ENCODE results near the gene SPTBN1.
"Not testable (repeated sequence)": the region's sequence is repeated elsewhere in the genome, so short reads cannot be mapped to it uniquely, and the experiment has no call there.

The SPTBN1 gene

DNA sequence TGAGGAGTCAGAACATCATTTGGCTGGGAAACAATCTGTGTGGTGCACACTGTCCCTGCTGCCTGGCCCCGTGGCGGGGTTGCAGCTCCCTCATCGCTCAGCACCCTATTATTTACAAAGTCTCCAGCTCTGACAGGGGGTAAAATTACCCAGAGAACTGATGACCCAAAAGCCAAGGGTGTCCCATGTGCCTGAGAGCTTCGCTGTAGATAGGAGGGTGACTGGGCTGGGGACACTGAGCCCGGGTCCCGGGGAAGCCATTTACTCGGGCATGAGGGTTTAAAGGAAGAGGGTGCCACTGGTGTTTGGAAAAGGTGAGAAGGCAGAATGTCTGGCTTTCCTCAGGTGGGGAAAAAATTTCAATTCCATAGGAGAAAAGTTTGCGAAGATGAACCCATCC lies 219.2 kb downstream of the SPTBN1 start:
- intact Hi-C loops (cut with DNase I), result no loop called here
- DNase-seq, result no peak

- intact Hi-C loops (cut with DNase I), result no loop called here
- no peak for DNase-seq
Measured at GRCh38 chr2:54675738-54676137, 219.6 kb downstream of the SPTBN1 start.

GRCh38 chr2:54676656-54677055 lies 220.5 kb downstream of the SPTBN1 start:
- no peak for DNase-seq
- intact Hi-C loops (cut with DNase I), result no loop called here

DNA sequence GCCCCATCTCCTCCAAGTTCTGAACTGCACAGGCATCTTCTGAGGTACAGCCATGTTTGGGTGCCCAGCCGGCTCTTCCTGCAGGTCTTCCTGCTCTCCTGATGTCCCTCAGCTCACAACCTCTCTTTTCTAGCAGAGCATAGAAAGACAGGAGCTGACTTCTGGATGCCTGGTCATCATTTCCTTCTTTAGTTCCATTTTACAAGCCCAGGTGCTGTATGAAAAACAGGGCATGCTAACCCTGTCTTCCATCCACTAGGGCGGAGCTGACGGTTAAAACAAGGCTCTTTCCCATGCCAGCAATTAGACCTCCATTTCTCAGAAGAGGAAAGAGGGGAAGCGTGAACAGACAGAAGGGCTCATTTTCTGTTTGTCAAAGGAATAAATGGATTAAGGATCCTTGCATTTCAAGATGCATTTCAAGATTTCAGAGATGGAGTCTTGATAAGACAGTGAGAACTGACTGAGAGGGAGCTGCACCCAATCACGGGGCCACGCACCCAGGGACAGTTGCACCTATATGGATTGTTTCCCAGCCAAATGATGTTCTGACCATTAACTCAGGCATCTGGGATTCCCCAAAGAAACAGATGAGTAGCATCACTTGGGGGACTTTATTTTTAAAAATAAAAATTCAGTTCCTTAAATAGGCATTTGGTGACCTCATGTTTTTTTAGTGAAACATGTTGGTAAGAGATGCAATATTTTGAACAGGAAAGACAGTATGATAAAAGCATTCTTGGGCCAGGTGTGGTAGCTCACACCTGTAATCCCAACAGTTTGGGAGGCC lies 221.5 kb downstream of the SPTBN1 start:
- DNase-seq, result no peak
- intact Hi-C loops (cut with DNase I), result no loop called here

DNA sequence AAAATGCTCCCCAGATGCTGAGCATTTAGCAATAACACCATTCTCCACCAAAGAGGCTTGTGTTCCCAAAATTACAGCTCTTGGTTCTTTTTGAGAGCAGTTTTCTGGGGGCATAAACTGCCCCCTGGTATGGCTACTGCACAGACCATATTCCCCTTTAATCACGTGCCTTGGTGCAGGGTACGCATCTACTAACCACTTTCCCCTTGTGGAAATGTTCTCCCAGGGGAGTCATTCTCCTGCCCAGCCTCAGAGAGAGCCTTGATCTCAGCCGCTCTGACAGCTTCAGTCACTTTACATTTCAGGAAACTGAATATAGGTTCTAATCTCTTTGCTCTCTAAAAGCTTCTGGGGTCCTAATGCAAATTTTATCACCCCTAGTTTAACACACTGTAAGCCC lies 222.6 kb downstream of the SPTBN1 start:
- intact Hi-C loops (cut with DNase I), result no loop called here
- DNase-seq, result no peak

DNA sequence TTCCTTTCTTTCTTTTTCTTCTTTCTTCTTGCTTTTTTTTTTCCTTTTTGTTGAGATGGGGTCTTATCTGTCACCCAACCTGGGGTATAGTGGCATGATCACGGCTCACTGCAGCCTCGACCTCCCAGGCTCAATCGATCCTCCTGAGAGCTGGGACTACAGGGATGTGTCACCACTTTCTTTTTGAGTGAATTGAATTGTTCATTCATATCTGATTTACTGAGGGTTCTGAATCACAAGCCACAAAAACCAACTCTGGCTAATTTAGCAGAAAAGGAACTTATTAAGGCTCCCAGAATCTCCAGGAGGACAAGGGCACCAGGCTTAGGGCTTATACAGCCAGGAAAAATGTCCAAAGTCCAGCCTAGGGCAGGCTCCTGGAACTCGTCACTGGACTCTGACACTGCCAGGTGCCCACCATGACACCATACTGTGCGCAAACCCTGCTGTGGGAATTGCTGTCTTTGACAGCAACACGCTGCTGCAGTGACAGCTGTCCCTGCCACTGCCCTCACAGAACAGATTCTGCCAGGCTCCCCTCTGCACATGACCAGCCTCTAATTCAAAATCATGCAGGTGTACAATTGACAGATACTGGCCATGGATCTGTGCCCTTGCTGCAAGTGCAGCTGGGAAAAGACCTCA lies 224.4 kb downstream of the SPTBN1 start:
- intact Hi-C loops (cut with DNase I), result no loop called here
- no peak for DNase-seq

GRCh38 chr2:54681416-54681815 lies 225.3 kb downstream of the SPTBN1 start:
- DNase-seq, result no peak
- intact Hi-C loops (cut with DNase I), result no loop called here

- no peak for DNase-seq
Measured at GRCh38 chr2:54683596-54683995, 227.5 kb downstream of the SPTBN1 start.

DNA sequence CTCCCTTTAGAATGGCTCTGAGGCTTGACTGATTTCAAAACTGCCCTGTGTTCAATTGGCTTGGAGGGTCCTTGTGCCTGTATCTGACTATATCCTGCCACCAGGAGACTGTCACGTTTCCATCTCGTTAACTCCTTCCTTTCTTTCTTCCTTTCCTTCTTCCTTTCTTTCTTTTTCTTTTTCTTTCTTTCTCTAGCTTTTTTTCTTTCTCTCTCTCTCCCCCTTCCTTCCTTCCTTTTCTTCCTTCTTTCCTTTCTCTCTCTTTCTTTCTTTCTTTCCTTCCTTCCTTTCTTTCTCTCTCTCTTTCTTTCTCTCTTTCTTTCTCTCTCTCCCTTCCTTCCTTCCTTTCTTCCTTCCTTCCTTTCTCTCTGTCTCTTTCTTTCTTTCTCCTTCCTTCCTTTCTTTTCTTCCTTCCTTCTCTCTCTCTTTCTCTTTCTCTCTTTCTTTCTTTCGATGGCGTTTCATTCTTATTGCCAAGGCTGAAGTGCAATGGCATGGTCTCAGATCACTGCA lies 229.2 kb downstream of the SPTBN1 start:
- no peak for DNase-seq
- intact Hi-C loops (cut with DNase I), result no loop called here

More at GRCh38 chr2:54683596-54683995, 227.5 kb downstream of the SPTBN1 start:
- intact Hi-C loops (cut with DNase I), result no loop called here

DNA sequence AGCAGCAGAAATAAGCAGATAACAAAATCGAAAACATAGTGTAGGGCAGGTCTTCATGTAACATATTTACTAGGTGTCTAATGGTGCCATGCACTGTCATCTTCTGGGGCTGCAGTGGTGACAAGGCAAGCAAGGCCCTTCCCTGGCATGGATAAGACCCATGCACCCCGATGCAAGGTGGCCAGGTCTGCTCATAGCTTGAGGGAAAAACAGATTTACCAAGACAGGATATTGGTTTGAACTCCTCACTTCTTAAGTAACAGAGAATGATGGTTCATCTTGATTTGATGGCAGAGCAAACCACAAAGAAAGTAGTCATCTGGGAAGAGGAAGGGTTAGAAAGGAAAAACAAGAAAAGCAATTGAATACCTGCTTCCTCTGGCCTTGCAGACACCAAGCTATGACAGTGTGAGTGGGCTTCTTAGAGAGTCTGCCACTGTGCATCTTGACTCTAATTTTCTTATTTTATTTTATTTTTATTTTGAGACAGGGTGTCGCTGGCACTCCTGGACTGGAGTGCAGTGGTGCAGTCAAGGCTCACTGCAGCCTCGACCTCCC lies 231.5 kb downstream of the SPTBN1 start:
- intact Hi-C loops (cut with DNase I), result no loop called here
- DNase-seq, result no peak

- DNase-seq, result no peak
- intact Hi-C loops (cut with DNase I), result no loop called here
Measured at GRCh38 chr2:54691445-54692135, 235.5 kb downstream of the SPTBN1 start.

- intact Hi-C loops (cut with DNase I), result no loop called here
- no peak for DNase-seq
Measured at GRCh38 chr2:54692556-54692955, 236.4 kb downstream of the SPTBN1 start.

DNA sequence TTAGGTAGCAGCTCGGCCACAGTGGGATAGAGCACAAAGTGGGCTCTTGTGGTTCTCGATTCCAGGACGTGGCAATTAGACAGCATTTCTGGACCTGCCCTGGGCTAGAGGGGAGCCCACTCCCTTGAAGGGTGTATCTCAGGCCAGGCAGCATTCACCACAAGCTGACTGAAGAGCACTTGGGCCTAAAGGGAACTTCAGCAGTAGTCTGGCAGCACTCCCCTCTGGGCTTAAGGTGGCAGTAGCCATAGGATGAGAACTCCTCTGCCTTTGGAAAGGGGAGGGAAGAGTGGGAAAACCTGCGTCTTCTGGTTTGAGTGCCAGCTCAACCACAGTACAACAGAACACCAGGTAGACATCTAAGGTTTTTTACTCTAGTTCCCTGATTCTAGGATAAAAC lies 239.3 kb downstream of the SPTBN1 start:
- intact Hi-C loops (cut with DNase I), result no loop called here
- no peak for DNase-seq

GRCh38 chr2:54697934-54698333 lies 241.8 kb downstream of the SPTBN1 start:
- no peak for DNase-seq
- intact Hi-C loops (cut with DNase I), result no loop called here

DNA sequence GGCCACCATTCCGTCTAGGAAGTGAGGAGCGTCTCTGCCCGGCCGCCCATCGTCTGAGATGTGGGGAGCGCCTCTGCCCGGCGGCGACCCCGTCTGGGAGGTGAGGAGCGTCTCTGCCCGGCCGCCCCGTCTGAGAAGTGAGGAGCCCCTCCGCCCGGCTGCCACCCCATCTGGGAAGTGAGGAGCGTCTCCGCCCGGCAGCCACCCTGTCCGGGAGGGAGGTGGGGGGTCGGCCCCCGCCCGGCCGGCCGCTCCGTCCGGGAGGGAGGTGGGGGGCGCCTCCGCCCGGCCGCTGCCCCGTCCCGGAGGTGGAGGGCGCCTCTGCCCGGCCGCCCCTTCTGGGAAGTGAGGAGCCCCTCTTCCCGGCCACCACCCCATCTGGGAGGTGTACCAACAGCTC lies 242.8 kb downstream of the SPTBN1 start:
- intact Hi-C loops (cut with DNase I); DNase-seq: not testable (repeated sequence)

- no peak for DNase-seq
- intact Hi-C loops (cut with DNase I), result loop anchor here (5.0 to 10.0 kb wide), 2 partner anchors 32 to 535 kb away; no protein-coding TSS in a partner anchor
Measured at GRCh38 chr2:54699665-54700064, 243.5 kb downstream of the SPTBN1 start.

GRCh38 chr2:54701029-54701428 lies 244.9 kb downstream of the SPTBN1 start:
- DNase-seq, result no peak
- intact Hi-C loops (cut with DNase I), result loop anchor here (5.0 to 10.0 kb wide), 2 partner anchors 34 to 536 kb away; no protein-coding TSS in a partner anchor

- no peak for DNase-seq
- intact Hi-C loops (cut with DNase I), result loop anchor here (1.0 to 10.0 kb wide), 4 partner anchors 37 to 597 kb away; no protein-coding TSS in a partner anchor
Measured at GRCh38 chr2:54704238-54704637, 248.1 kb downstream of the SPTBN1 start.

DNA sequence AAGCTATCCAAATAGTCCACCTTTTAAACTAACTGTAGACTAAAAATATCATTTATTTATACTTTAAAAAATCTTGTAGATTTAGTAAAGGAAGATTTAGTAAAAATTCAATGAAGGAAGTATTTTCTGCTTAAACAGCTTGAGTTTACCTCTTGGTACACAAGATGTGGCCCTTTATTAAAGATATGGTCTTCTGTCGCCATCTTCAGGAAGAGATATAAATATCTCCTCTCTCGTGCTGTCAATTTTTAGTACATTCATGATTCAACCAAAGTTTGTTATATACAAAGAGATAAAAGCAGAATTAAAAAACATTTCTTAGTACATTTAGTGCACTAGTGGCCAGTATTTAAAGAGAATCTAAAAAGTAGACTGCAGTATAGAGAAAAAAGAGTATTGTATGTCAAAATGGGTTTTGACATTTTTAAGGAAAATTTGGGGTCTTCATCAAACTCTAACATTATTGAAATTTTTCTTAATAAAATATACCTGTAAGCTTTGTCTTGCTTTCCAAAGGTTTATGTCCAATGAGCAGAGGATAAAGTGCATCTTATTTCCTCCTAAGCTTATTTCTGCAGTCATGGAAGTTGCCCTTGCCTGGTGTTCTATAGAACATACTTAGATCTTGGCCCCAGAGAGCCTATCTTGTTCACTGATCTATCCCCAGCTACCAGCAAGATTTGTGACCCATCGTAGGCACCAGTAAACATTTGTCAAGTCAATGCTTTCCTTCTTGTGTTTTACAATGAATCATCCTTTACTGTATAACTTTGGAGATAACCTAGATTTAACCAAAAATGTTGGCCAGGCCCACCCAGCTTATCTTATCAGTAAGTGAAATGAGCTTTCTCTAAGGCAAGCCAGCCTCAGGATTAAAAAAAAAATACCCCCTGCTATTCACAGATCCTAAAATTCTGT lies 248.8 kb downstream of the SPTBN1 start:
- intact Hi-C loops (cut with DNase I), result loop anchor here (1.0 to 10.0 kb wide), 4 partner anchors 38 to 598 kb away; no protein-coding TSS in a partner anchor
- no peak for DNase-seq

DNA sequence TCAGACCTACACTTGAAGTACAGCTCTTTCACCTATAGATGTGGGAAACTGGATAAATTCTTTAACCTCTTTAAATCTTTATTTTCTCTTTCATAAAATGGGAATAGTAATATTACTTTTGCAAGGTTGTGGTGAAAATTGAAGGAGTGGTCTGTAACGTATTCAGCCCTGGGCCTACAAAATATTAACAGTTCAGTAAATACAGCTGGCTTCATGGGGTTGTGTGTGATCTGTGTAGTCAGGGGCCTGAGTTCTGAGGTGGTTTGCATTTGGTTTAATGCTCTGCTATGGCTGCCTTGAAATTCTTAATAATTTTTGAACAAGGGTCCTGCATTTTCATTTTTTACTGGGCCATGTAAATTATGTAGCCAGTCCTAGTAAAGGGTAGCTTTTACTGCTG lies 250.5 kb downstream of the SPTBN1 start:
- intact Hi-C loops (cut with DNase I), result loop anchor here (10.0 kb wide), 1 partner anchor 542 kb away; no protein-coding TSS in a partner anchor
- no peak for DNase-seq

Data from posterior cingulate gyrus (tissue), 11 donors.